ENCODE results near the gene CHMP1B. TPM values are rescaled to one million over a fixed set of nuclear protein-coding genes. Genes with fewer than 3 reads are reported as not detected.

The CHMP1B gene
- total and polyA plus RNA-seq, 8 donors: 9.5 to 22.0 (median 13.3) TPM

DNA sequence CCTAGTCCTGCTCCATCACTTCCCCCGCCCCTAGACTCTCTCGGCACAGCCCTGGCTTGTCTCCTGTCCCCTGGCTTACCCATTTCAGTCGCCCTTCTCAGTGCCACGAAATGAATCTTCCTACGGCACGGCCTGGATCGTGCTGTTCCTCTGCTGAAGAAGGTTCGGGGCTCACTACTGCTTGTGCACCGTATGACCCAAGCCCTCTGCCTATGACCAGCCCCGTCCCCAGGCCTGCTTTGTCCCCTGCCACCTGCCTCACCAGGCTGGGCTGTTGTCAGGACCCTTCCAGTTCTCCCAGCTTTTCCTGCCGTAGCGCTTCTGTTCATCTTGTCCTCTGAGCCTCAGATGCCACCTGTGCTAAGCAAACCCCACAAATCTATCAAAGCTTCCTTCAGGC lies 13.9 kb downstream of the CHMP1B start:
- Histone ChIP-seq H3K9me3 (no peaks in the 10 kb centered on the region), H3K4me1 (no peaks in the 10 kb centered on the region), H3K4me3 (no peak overlapping the region), H3K36me3 (no peaks in the 10 kb centered on the region), H3K27me3 (no peaks in the 10 kb centered on the region), H3K27ac (no peak overlapping the region)
- ATAC-seq (no peak), DNase-seq (no peak), FAIRE-seq (no peak)
- WGBS, 2 donors: 73 to 78% methylated on average over 12 of the region's 12 CpGs
- TF ChIP-seq, protein P1, sequence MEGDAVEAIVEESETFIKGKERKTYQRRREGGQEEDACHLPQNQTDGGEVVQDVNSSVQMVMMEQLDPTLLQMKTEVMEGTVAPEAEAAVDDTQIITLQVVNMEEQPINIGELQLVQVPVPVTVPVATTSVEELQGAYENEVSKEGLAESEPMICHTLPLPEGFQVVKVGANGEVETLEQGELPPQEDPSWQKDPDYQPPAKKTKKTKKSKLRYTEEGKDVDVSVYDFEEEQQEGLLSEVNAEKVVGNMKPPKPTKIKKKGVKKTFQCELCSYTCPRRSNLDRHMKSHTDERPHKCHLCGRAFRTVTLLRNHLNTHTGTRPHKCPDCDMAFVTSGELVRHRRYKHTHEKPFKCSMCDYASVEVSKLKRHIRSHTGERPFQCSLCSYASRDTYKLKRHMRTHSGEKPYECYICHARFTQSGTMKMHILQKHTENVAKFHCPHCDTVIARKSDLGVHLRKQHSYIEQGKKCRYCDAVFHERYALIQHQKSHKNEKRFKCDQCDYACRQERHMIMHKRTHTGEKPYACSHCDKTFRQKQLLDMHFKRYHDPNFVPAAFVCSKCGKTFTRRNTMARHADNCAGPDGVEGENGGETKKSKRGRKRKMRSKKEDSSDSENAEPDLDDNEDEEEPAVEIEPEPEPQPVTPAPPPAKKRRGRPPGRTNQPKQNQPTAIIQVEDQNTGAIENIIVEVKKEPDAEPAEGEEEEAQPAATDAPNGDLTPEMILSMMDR (IDR thresholded peaks at IDR 0.05): no peak
- intact Hi-C loops (cut with DNase I): loop anchor here in 1 of 3 donors (10.0 kb wide), 1 partner anchor 130 kb away; no protein-coding TSS in a partner anchor

DNA sequence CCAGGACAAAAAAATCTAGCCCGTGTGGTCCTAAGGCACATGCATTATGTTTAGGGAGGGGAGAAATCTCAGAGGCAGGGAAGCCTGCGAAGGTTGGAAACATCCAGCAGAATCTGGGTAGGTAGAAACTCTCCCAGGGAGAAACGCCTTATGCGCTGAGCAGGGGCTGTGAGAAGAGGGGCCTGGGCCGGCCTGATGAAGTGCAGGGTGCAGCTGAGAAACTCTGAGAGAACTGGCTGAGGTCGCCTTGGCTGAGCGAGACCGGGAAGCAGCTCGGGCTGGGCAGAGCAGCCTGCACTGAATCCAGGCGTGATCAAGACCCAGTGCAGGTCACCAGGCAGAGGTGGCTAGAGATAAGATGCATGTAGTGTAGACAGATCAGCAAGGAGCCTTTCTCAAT lies 15.1 kb downstream of the CHMP1B start:
- Histone ChIP-seq H3K4me1 (no peaks in the 10 kb centered on the region), H3K4me3 (no peak overlapping the region), H3K27ac (no peak overlapping the region), H3K27me3 (no peaks in the 10 kb centered on the region), H3K9me3 (no peaks in the 10 kb centered on the region), H3K36me3 (no peaks in the 10 kb centered on the region)
- no peak for FAIRE-seq
- 57 to 61% methylated on average over 10 of the region's 10 CpGs for WGBS, 2 donors
- intact Hi-C loops (cut with DNase I): loop anchor here in 1 of 3 donors (10.0 kb wide), 1 partner anchor 132 kb away; no protein-coding TSS in a partner anchor
- no peak for ATAC-seq
- TF ChIP-seq, protein P1 (IDR thresholded peaks at IDR 0.05): no peak
- no peak for DNase-seq

DNA sequence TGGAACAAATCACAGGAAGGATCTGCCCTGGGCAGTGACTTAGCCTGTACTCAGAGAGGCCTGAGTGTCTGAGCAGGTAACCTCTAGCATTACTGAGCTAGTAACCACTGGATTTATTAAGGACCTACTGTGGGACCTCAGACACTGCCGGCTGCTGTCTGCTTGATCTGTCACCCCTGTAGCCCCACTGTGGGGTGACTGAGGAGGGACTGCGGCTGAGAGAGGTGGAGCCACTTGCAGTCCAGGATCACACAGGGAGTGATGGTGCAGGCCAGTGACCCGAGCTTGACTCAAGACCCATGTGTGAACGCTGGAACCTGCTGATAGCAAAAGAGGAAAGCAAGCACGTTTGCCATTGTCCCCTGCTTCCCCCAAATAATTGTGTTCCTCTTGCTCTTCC lies 15.6 kb downstream of the CHMP1B start:
- H3K27me3 ChIP-seq: no peaks in the 10 kb centered on the region
- no peaks in the 10 kb centered on the region for H3K9me3 ChIP-seq
- no peak overlapping the region for H3K27ac ChIP-seq
- peaks cover 0 to 1% (median 0%) of the 10 kb centered on the region in 3 donors for H3K4me1 ChIP-seq
- ATAC-seq: no peak
- no peaks in the 10 kb centered on the region for H3K36me3 ChIP-seq
- WGBS, 2 donors: 59 to 60% methylated on average over 5 of the region's 5 CpGs
- no peak for FAIRE-seq
- TF ChIP-seq, protein P1 (IDR thresholded peaks at IDR 0.05): no peak
- intact Hi-C loops (cut with DNase I): loop anchor here in 1 of 3 donors (10.0 kb wide), 1 partner anchor 132 kb away; no protein-coding TSS in a partner anchor
- no peak overlapping the region for H3K4me3 ChIP-seq
- no peak for DNase-seq

DNA sequence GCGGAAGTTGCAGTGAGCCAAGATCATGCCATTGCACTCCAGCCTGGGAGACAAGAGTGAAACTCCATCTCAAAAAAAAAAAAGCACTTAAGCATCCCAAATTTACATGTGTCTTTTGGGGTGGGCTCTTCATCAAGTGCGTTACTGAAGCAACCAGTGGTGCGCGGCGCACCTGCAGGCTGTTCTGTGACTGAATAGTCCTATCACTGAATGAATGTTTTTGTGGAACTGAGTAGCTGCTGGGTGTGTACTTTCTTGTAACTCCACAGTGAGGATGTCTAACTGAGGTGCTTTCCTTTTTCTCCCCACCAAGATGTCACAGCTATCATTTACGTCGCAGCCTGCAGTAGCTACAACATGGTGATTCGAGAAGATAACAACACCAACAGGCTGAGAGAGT lies 17.0 kb downstream of the CHMP1B start:
- Histone ChIP-seq H3K9me3 (no peaks in the 10 kb centered on the region), H3K36me3 (no peaks in the 10 kb centered on the region), H3K27me3 (no peaks in the 10 kb centered on the region), H3K4me1 (peaks cover 0 to 6% (median 5%) of the 10 kb centered on the region in 3 donors), H3K4me3 (no peak overlapping the region), H3K27ac (no peak overlapping the region)
- TF ChIP-seq, protein P1 (IDR thresholded peaks at IDR 0.05): no peak
- ATAC-seq (no peak), DNase-seq (no peak), FAIRE-seq (no peak)
- intact Hi-C loops (cut with DNase I): loop anchor here in 1 of 3 donors (10.0 kb wide), 1 partner anchor 133 kb away; no protein-coding TSS in a partner anchor
- 93 to 94% methylated on average over 8 of the region's 8 CpGs for WGBS, 2 donors

DNA sequence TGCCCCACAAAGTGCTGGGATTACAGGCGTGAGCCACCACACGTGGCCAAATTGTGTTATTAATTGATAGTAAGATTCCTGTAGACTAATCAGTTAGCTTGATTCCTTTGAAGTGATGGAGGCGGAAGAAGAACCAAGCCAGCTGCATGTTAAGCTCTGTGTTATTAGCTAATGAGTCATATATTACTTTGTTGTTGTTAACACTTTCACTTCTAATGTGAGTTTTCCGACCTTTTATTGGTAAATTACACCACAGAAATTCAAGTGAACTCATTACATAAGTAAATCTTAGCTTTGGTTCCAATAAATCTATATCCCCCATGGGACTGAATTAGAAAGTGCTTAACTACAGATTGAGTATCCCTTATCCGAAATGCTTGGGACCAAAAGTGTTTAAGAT lies 20.3 kb downstream of the CHMP1B start:
- 28 to 32% methylated on average over 5 of the region's 5 CpGs for WGBS, 2 donors
- no peak for FAIRE-seq
- TF ChIP-seq, protein P1 (IDR thresholded peaks at IDR 0.05): no peak

More for the DNA sequence above, 20.3 kb downstream of the CHMP1B start:
- H3K4me1 ChIP-seq: peaks cover 0 to 6% (median 5%) of the 10 kb centered on the region in 3 donors
- no peaks in the 10 kb centered on the region for H3K9me3 ChIP-seq
- DNase-seq (no peak), ATAC-seq (peak in 2 of 4 donors; percentile 26 to 36)
- no peak overlapping the region for H3K4me3 ChIP-seq
- intact Hi-C loops (cut with DNase I): no loop called here
- no peaks in the 10 kb centered on the region for H3K36me3 ChIP-seq
- H3K27me3 ChIP-seq: no peaks in the 10 kb centered on the region
- no peak overlapping the region for H3K27ac ChIP-seq
